ENCODE results near the gene ZNF22.

The ZNF22 gene

DNA sequence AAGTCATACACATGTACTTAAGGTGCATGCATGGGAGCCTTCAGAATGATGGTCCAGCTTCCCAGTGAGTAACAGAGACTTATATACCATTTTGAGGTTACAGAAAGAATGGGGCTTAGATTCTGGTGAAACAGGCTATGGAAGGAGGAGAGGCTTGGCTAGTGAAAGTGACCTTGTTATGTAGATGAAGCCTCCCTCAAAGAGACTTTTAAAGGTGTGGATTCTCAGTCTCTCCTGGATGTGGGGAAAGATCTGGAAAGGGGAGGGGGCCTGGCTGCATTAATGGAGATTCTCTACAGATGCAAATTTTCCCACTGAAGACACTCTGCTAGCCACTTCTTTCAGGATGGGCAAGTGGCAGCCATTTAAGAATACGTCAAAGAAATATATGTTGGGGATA lies 35.6 kb upstream of the ZNF22 start:
- no peak for DNase-seq (ENCODE audit: low spot score)

DNA sequence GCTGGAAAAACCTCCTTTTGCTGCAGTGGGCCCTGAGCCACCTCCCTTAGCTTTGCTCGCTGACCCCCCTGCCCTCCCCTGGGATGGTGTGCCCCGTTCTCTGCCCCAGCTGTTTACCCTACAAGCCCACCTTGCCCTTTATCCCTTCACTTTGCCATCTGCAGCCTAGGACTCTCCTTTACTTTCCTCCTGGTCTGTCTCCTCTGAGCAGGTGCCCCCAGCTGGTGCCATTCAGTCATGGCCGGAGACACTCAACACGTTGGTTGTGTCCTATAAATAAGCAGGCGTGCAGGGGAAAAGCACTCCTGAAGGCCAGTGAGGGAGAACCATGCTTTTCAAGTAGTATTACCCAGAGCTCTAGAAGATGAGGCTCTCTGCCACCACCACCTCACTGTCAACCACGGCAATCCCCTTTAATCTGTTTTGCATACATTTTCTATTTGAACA lies 35.0 kb upstream of the ZNF22 start:
- DNase-seq (ENCODE audit: low spot score), result no peak

DNA sequence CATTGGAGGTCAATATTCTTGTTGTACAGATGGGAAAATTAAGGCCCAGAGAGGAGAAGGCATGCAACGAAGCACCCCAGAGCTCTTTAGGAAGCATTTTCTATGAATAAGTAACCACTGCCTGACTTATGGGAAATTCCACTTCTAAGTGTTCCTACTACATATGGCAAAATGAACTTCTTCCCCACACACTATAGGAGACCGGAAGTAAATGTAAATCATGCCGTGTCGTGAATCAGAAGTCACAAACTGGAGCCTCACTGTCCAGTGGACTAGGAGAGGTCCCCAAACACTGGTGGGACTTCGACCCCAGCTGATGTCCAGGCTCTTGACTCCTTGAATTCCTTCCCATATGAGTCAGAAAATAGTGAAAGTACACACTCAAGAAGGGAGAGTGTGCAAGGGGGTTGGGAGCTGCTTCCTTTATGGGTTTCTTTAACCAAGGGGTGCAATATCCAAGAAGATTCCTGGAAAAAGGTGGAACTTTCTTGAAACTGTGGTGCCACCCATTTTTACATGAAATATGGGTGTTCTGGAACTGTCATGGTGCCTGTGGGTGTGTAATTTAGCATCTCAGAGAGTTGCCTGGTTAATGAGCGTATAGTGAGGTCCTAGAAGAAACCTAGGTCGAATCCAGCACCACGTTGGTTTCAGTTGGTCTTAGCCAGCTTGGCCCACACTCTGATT lies 34.5 kb upstream of the ZNF22 start:
- DNase-seq (ENCODE audit: low spot score), result no peak

DNA sequence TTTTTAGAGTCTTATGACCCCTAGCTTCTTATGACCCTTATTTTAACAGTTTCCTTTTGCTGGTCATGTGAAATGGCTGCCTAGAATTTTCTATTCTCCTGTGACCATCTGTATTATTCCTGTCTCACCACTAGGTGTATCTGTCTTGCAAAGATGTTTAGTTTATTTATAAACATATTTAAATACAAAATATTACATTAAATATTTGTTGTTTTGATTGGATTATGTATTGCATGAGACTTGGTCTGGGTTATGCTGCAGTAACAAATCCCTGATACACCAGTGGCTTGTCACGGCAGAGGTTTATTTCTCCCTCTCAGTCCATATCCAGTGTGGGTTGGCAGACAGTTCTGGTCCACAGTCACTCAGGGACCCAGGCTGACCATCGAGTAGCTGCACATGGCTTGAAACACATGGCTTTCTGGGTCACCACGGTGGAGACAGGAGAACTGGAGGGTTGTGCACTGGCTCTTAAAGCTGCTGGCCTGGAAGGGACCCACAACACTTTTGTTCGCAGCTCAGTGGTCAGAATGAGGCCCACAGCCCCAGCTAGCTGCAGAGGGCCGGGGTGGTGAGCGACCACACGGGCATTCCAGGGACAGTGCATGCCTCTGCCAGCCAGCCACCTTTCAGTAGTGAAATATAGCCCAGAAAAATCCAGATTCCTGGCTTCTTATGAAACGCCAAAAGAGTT lies 33.8 kb upstream of the ZNF22 start:
- DNase-seq (ENCODE audit: low spot score), result no peak

DNA sequence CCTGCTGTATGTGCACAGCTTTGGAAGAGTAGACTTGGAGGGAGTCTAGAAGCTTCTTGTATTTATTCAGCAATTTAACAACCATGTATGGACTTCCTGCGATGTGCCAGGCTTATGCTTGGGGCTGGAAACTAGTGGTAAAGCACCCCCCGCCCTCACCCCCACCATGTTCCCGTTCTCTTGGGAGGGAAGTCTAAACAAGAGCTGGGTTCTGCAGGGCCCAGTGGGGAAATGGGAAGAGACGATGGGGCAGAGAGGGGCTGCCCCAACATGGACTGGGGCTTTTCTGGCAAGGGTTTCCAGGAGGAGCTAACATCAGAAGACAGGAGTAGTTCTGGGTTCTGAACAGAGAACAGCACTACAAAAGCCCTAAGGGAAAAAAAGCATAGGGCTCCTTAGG lies 33.1 kb upstream of the ZNF22 start:
- no peak for DNase-seq (ENCODE audit: low spot score)

DNA sequence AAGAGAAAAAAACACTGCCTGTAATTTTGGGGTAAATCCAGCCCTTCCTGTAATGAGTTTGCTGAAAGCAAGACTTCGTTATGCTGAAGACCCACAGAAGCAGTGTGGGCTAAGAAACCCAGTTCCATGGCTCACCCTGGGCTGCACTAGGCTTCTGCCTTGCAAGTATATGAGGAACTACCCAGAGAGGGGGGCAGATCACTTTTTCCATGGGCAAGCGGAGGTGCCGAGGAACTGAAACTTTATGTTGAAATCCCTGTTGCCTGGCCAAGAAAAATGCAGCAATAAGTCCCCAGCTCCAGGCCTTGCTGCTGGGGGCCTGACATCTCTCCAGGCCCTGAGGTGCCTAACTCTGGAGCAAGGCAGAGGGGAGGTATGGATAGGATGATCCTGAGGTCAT lies 32.6 kb upstream of the ZNF22 start:
- DNase-seq (ENCODE audit: low spot score), result no peak

DNA sequence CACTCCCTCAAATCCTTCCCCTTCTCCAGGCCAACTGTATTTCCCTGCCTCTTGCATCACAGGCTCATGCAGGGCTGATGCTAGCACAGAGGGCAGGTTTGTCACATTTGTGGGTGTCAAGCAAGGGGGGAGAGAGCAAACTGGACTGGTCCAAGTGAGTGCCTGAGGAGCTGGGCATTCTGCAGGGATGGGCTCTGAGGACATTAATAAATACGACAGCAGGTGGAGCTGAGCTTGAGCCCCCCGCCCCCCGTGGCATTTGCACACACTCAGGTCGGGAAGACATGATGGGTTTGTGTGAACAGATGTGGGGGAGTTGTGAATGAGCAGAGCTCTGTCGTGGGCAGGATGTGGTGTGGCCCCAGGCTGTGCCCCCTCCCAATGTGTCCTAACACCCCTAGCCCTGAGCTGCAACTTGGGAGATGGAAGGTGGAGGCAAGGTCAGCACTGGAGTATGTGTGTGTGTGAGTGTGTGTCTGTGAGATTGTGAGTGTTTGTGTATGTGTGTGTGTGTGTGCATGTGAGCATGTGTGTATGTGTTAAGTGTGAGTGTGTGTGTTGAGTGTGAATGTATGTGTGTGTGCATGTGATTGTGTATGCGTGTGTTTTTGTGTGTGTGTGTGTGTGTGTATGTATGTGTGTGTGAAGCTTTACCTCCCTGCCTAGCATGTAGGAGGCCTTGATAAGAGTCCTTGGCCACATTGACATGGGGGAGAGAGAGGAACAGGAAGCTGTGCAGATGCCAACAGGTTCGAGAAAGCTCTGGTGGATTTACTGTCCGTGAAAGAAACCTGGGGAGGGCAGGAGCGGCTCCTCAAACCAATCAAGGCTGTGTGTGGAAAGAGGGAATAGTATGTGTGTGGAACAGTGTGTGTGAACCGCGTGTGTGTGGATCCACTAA lies 32.0 kb upstream of the ZNF22 start:
- no peak for DNase-seq (ENCODE audit: low spot score)

DNA sequence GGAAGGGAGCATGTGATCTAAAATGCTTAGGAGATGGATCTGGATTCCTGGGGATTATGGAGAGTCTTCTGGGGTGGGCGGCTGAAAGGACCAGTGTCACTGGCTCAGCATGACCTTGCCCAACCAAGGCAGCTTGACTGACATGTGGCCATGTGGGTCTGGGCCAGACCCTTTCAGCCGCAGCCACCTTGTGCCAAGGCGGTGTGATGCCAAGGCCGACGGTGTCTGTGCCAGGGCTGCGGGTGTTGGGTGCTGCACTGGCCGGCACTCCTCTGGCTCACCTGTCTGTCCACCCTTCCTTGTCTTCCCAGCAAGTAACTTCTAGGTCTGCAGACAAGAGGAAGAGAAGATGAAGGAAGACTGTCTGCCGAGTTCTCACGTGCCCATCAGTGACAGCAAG lies 30.9 kb upstream of the ZNF22 start:
- DNase-seq (ENCODE audit: low spot score), result no peak

DNA sequence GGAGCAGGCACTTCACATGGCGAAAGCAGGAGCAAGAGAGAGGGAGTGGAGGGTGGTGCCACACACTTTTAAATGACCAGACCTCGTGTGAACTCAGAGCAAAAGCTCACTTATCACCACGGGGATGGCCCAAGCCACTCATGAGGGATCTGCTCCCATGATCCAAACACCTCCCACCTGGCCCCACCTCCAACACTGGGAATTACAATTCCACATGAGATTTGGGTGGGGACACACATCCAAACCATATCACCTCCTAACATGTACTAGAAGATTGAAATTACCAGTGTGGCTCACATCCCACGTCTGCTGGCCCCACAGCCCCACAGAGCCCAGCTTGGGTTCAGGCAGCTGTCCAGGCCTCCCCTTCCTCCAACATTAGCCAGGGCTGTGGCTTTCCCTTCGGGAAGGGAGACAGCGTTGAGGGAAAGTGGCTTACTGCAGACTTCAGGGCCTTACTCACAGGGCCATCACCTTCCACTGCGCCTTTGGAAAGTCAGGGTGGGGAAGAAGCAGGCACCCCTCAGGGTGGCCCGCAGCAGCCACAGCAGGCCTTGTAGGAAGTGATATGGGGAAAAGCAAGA lies 29.8 kb upstream of the ZNF22 start:
- no peak for DNase-seq (ENCODE audit: low spot score)

DNA sequence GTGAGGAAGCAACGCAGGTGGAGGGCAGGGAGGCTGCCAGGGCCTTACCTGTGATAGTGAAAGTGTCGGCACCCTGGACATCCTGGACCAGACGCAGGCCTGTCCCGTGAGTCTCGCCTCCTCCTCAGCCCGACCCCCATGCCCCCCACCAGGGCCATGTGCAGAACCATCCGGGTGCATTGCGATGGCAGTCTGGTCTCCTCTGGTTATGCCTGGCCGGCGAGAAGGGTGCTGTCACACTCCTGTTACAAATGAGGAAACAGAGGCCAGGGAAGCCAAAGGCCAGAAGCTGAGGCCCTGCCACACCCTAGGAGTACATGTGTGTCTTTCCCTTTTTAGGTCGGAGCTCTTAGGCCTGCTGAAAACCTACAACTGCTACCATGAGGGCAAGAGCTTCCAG lies 29.3 kb upstream of the ZNF22 start:
- no peak for DNase-seq (ENCODE audit: low spot score)

DNA sequence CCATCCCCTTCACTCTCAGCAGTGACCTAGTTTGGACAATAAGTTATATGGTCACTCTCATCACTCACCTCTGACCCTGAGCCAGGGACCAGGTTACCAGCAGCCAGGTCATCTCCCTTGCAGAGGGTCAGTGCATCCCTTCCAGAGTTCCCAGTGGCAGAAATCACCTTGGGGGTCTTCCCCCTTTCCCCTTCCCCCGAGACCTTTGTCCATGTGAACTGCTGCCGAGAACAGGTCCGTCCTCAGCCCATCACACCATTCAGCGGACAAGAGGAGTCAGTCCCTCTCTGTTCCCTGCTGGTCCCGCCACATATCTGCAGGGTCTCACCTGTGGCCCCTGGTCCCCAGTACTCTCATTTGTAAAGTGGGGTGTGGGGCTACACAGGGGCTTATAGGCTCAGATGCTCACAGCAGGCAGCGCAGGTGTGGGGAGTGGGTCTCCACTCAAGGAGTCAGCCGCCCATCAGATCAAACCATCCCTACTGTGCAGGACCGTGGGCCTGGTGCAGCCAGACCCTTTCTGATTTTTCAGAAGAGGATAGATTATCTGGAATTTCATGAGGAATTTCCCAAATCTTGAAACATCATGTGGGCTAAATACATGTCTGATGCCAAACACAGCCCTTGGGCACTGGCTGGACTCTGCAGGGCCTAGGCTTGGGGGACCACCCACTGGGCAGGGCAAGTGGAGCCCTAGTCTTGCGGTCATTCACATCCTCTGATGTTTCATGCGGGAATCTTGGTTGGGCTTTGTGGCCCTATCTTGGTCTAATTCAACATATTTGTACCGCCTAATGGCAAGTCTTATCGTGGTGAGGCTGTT lies 28.6 kb upstream of the ZNF22 start:
- no peak for DNase-seq (ENCODE audit: low spot score)

DNA sequence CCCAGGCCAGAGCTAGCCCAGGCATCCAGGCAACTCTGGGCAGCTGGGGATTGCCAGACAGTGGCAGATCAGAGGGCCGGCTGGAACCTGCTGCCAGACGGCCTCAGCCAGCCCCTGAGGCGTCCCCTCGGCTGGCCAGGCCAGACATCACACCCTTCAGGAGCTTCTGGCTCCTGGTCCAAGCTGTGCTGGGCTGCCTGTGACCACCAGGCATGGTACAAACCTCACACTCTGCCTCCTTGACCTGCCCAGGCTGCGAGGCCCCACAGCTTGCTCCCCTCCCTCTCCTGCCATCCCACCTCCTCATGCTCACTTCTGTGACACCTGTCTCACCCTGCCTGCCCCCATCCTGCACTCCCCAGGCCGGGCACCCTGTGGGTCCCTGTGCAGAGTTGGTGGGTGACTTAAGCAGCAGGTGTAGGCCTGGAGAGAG lies 27.8 kb upstream of the ZNF22 start:
- no peak for DNase-seq (ENCODE audit: low spot score)

DNA sequence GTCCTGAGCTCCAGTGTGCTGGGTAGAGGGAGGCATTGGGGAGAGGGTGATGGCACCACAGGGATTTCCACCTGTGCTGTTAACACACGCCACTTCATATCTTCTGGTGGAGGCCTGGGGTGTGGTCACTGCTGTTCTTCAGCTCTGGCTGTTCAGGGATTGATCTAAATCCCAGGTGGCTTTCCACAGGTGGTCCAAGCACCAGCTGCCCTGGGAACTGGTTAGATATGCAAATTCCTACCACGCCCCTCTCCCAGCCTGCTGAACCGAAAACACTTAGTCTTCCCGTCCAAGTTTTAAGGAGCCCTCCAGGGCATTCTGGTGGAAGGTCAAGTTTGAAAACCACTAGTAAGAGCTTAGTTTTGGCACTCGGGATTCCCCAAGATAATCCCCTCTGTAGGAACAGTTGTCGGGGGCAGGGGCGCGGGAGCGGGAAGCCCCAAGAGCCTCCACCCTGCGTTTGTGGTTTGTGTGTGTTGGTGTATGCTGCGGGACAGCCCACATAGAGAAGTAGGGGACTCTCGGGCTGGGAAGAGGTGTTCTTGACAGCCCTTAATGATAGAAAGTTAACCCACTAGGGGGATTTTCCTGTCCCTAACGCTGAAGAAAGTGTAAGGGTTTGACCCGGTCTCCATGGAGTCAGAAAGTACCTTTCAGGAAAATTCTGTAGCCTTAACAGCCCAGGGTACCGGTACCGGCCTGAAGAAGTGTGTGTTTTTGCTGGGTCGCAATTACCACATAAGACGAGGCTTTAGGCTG lies 27.2 kb upstream of the ZNF22 start:
- DNase-seq (ENCODE audit: low spot score), result no peak

DNA sequence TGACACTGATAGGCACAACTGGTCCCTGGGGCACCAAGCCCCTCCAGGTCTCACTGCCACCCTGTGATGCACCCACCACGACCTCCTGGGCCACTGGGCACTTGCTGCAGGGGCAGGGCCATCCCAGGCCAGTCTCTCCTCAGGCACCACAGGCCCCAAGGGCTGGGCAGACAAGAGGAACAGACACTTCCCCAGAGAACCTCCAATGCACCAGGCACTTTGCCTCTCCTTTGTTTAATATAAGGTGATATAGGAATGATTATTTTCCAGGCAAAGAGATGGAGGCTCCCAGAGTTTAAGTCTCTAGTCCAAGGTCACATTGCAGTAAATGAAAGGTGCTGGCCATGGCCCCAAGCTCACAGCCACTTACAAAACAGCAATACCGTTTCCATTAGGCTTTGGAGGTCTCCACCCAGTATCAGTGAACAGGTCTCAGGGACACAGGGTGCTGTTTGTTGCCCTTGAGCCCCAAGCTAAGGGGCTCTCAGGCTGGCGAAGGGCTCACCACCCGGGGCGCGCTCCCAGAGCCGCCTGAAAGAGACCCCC lies 26.6 kb upstream of the ZNF22 start:
- no peak for DNase-seq (ENCODE audit: low spot score)

DNA sequence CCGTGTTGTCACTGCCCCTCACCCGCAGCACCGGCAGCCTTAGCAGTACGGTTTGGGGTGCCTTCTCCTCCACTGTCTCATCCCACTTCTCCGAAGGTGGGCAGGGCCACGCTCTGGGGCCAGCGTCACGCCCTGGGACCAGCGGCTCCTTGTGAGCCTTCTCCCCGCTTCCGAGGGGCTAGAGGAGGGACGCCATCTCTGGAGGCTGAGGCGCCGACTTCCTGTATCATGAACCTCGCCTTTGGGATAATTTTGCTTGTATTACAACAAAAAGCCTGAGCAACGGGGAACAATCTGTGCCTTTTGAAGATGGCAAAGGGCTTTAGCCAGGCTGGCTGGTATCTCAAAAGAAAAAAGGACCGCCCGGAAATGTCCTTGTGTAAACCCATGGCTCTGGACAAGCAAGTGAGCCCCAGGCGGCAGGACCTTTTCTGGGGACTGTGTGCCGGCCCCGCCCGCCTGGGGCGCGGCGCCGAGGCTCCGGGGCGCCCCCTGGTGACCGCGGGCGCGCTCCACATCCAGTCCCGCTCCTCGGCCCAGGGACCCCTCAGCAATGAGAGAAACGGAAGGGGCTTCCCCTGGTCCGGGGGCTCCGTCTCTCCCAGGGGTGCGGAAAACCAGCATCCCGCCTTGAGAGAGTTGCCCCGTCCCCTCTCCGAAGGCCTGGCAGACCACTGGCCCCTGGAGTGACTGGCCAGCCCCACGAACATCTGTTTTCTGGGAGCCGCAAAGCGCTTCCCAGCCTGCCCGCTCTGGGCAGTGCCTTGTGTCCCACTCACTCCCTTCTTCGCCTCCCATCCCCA lies 25.9 kb upstream of the ZNF22 start:
- DNase-seq (ENCODE audit: low spot score), result peak; percentile 95

DNA sequence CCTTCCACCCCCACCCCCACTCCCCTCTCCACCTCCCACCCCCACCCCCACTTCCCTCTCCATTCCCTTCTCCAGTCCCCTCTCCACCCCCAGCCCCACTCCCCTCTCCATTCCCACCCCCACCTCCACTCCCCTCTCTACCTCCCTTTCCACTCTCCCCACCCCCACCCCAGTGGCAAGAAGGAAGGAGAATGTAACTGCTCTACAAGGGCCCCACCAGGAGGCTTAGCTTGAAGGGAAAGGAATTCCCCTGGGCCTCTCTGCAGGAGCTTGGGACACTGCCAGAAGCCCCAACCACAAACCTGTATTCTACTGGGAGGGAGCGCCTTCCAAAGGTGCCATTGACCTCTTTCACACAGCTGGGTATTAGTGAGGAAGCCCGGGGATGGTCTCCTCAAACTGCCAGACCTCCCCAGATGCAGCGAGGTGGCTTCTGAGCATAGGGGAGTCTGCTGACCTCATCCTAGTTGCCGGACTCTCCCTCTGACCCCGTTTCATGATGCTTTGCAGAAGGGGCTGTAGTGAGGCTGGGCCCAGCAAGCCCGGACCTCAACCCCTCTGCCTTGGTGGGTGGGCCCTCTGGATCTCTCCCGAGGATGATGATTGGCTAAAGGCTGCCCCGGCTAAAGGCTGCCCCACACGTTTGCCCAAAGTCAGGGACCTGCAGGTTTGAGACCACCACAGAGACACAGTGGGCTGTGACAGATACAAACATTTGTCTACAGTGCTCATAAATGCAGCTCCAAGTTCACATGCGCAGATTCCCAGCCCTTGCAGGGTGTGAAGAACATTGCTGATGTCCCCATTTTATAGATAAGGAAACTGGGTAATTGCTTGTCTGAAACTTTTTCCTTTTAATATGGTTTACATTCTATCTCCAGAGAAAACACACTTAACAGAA lies 25.0 kb upstream of the ZNF22 start:
- DNase-seq (ENCODE audit: low spot score), result peak; percentile 76

DNA sequence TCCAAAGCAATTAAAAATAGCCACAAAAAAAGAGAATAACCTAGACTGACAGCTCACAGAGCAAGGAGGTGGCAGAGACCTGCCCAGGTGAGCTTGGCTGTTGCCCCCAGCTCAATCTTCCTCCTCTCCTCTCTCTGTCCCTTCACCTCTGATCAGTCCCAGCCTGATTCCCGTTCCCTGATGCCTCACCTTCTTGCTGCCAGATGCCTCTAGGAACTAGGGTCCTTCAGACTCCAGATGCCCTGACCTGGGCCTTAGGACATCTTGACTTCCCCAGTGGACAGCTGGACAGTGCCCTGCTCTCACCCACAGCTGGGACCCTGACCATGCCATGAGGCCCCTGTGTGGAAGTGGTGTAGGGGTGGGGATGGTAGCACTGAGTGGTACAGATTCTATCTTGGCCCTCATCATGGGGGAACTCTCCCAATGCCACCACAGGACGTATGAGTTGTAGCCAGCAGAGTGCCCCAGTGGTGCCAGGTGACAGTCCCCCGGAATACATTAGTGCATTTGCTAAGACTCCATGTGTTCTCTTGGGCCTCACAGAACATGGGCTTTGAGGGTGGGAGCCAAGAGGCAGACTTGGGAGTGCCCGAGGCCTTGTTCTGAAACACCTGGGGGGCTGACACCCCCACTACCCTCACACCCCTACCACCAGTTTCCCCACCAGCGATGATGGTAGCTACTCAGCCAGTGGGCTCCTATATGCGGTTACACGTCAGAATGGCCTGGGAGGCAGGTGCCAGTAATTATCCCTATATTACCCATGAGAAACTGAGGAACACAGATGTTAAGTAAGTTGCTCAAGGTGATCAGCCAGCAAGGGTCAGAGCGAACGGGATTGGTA lies 24.1 kb upstream of the ZNF22 start:
- DNase-seq (ENCODE audit: low spot score), result no peak

All from D341Med (cell line).